ENCODE measurements around the gene STK11. TPM values are rescaled to one million over a fixed set of nuclear protein-coding genes. Genes with fewer than 3 reads are reported as not detected.

Gene STK11
- total RNA-seq, 2 donors from 2014 or later = 62.0 to 64.7 TPM

DNA sequence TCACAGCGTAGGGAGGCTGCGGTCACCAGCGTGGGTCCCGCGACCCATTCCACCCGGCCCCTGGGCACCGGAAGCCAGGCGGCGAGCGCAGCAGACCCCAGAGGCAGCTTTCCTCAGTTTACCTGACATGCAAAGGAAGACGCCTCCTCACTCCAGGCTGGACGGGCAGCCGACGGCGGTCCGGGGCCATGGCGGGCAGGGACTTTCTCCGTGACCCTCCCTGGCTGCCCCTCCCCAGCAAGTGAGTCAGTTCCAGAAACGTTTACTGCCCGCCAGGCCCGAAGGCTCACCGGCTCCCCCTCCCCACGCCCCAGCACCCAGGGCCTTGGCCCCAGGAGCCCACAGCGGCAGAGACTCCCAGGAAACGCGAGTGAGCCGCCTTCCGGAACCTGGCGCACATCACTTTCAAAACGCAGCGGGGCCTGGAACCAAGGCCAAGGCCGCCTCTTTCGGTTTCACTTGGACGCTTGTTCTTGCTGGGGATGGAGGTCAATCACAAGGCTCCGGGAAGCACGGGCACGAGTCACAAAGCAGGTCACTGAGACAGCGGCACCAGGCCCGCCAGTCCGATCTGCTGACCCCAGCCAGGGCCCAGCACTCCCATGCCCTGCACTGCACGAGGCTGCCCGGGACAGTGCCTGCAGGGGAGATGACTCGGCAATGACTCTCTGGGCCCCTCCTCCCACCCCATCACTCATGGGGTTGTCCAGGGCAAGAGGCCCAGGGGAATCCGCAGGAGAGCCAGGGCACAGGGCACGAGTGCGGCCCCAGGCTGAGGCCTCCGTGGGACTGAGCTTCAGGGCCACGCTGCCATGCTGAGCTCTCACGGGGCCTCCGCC lies 36.8 kb upstream of the STK11 start:
- H3K27me3 ChIP-seq = no peaks in the 10 kb centered on the region
- H3K4me3 ChIP-seq = no peak overlapping the region
- H3K36me3 ChIP-seq = no peaks in the 10 kb centered on the region
- peaks cover 0 to 36% of the 10 kb centered on the region in 2 donors for H3K4me1 ChIP-seq
- no peaks in the 10 kb centered on the region for H3K9me3 ChIP-seq
- DNase-seq (ENCODE audit: low spot score) = no peak
- TF ChIP-seq, protein P1, sequence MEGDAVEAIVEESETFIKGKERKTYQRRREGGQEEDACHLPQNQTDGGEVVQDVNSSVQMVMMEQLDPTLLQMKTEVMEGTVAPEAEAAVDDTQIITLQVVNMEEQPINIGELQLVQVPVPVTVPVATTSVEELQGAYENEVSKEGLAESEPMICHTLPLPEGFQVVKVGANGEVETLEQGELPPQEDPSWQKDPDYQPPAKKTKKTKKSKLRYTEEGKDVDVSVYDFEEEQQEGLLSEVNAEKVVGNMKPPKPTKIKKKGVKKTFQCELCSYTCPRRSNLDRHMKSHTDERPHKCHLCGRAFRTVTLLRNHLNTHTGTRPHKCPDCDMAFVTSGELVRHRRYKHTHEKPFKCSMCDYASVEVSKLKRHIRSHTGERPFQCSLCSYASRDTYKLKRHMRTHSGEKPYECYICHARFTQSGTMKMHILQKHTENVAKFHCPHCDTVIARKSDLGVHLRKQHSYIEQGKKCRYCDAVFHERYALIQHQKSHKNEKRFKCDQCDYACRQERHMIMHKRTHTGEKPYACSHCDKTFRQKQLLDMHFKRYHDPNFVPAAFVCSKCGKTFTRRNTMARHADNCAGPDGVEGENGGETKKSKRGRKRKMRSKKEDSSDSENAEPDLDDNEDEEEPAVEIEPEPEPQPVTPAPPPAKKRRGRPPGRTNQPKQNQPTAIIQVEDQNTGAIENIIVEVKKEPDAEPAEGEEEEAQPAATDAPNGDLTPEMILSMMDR (IDR thresholded peaks at IDR 0.05) = no peak
- H3K27ac ChIP-seq = no peak overlapping the region

DNA sequence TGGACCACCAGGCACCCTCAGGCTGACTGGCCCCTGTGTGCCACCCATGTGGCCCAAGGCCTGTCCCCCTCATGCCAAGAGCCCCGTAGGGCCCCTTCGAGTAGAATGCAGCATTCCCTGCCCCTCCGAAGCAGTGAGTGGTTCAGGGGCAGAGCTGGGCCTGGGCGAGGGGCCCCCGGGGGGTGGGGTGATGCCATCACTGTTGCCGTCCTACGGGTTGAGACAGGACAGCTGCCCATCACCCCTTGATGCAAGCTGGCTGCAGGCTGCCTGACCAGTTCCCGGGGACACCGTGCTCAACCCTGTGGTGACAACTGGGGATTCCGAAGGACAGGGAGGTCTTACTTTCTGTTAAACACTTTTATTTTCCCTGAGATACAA lies 36.2 kb upstream of the STK11 start:
- Histone ChIP-seq H3K27ac (no peak overlapping the region), H3K9me3 (no peaks in the 10 kb centered on the region), H3K27me3 (no peaks in the 10 kb centered on the region), H3K36me3 (no peaks in the 10 kb centered on the region), H3K4me3 (no peak overlapping the region), H3K4me1 (peaks cover 0 to 33% of the 10 kb centered on the region in 2 donors)
- DNase-seq (ENCODE audit: low spot score) = no peak
- TF ChIP-seq, protein P1 (IDR thresholded peaks at IDR 0.05) = no peak

GRCh38 chr19:1169921-1170885 lies 35.4 kb upstream of the STK11 start:
- peaks cover 0 to 33% of the 10 kb centered on the region in 2 donors for H3K4me1 ChIP-seq
- H3K27ac ChIP-seq = no peak overlapping the region
- DNase-seq (ENCODE audit: low spot score) = no peak
- no peaks in the 10 kb centered on the region for H3K9me3 ChIP-seq
- TF ChIP-seq, protein P1 (IDR thresholded peaks at IDR 0.05) = no peak
- H3K36me3 ChIP-seq = no peaks in the 10 kb centered on the region
- H3K4me3 ChIP-seq = no peak overlapping the region
- no peaks in the 10 kb centered on the region for H3K27me3 ChIP-seq

GRCh38 chr19:1170938-1171754 lies 34.4 kb upstream of the STK11 start:
- no peak overlapping the region for H3K27ac ChIP-seq
- no peaks in the 10 kb centered on the region for H3K36me3 ChIP-seq
- TF ChIP-seq, protein P1 (IDR thresholded peaks at IDR 0.05) = no peak
- peaks cover 0 to 33% of the 10 kb centered on the region in 2 donors for H3K4me1 ChIP-seq
- H3K9me3 ChIP-seq = no peaks in the 10 kb centered on the region
- no peaks in the 10 kb centered on the region for H3K27me3 ChIP-seq
- no peak for DNase-seq (ENCODE audit: low spot score)
- H3K4me3 ChIP-seq = no peak overlapping the region

- Histone ChIP-seq H3K36me3 (no peaks in the 10 kb centered on the region), H3K9me3 (no peaks in the 10 kb centered on the region), H3K27ac (peak overlapping the region; percentile 85 to 90), H3K27me3 (no peaks in the 10 kb centered on the region), H3K4me3 (peak overlapping the region in 1 of 2 donors; percentile 92), H3K4me1 (peaks cover 0 to 33% of the 10 kb centered on the region in 2 donors)
- no peak for DNase-seq (ENCODE audit: low spot score)
- TF ChIP-seq, protein P1 (IDR thresholded peaks at IDR 0.05) = no peak
Observed at GRCh38 chr19:1171755-1172352, 33.7 kb upstream of the STK11 start.

Measured in right atrium auricular region (tissue), 2 donors.